GM21619 (cell line): ENCODE results near the gene TESMIN.

ENCODE experiments used
- ATAC-seq: cut with Tn5 transposase; IDR thresholded peaks from one replicate; pipeline ENCODE4 v1.9.1; 2021; ENCODE audit not compliant: unreplicated experiment

The TESMIN gene

DNA sequence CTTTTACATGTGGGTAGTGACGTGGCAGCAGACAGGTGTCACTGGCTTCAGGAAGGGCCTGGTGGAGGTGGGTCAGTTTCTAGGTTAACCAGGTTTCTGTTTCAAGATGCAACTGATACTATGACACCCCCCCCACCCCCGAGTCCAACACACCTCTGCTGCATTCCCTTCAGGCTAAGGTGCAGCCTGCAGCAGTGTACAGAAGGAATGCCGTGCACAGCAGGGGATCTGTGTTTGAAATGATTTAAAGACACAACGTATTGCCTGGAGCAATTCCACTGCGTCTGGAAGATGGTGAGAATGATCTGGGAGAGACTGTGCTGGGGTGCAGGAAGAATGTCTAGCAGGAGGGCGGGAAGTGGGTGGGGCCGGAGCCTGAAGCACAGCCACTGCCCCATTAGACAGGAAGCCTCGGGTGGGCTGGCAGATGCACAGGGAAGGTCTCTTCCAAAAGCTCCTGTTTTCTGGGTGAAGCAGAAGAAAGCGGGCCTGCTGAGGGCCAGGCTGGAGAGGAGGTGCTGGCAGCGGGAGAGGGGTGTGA lies 11.9 kb upstream of the TESMIN start:
- no peak for ATAC-seq

DNA sequence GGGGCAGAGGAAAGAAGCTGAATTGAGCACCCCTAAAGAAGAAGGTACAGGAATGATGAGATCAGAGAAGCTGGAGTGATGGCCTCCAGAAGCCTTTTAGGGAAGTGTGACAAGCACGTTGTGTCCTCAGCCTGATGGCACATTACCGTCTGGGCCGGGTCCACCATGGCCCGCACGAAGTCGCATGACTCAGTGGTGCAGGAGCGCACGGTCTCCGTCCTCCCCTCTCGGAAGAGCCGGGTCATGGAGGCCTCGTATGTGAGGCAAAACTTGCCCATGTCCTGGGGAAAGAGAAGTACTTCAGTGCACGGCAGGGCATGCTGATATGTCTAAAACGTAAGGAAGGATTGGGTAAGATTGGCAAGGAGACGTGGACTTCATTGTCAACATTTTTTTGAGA lies 11.2 kb upstream of the TESMIN start:
- no peak for ATAC-seq

DNA sequence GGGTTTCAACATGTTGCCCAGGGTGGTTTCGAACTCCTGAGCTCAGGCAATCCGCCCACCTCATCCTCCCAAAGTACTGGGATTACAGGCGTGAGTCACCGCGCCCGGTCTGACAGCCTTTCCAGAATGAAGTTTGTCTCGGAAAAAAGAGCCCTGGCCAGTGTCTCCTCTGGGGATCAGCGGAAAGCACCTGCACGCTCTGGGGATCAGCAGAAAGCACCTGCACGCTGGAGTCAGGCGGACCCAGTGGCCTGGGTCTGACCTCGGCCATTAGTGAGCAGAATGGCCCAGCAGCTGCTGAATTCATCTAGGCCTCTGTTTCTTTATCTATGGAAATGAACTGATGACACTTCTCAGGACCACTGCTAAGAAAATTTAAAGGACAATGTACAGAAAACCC lies 10.5 kb upstream of the TESMIN start:
- no peak for ATAC-seq

GRCh38 chr11:68759991-68760390 lies 8.7 kb upstream of the TESMIN start:
- no peak for ATAC-seq

GRCh38 chr11:68757711-68758110 lies 6.4 kb upstream of the TESMIN start:
- no peak for ATAC-seq

GRCh38 chr11:68756171-68756766 lies 4.9 kb upstream of the TESMIN start:
- no peak for ATAC-seq

- ATAC-seq: no peak
These were observed 2.0 kb upstream of the TESMIN start for GRCh38 chr11:68753300-68753699.

DNA sequence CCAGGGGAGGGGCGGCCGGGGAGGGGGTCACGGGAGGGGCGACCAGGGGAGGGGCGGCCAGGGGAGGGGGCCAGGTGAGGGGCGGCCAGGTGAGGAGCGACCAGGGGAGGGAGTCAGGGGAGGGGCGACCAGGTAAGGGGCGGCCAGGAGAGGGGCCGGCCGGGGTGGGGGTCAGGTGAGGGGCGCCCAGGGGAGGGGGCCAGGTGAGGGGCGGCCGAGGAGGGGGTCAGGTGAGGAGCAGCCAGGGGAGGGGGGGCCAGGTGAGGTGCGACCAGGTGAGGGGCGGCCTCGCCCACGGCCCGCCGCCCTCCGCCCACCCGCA lies 355 bp downstream of the TESMIN start:
- ATAC-seq: no peak

- no peak for ATAC-seq
These were observed 921 bp downstream of the TESMIN start for GRCh38 chr11:68750195-68751003.

GRCh38 chr11:68749229-68750123 lies 1.8 kb downstream of the TESMIN start:
- no peak for ATAC-seq

GRCh38 chr11:68748061-68748460 lies 3.3 kb downstream of the TESMIN start:
- ATAC-seq: no peak

DNA sequence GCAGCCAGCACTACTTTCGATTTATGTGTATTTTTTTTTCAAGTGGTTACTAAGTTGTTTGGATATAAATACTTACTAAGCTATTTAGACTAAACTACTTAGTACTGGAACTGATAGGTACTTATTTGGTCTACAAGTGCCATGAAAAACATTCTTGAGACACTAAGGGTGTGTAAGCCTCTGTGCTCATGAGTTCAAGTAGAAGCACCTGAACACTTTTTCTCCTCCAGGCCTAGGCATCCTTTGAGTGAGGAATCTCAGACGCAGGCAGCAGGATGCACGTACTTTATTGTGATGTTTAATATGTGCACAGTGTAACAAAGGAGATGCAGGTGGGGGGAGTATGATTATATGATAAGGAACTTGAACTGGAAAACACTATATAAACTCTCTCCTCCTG lies 7.8 kb downstream of the TESMIN start:
- ATAC-seq: no peak

- ATAC-seq: no peak
These were observed 9.9 kb downstream of the TESMIN start for GRCh38 chr11:68741463-68741862.

DNA sequence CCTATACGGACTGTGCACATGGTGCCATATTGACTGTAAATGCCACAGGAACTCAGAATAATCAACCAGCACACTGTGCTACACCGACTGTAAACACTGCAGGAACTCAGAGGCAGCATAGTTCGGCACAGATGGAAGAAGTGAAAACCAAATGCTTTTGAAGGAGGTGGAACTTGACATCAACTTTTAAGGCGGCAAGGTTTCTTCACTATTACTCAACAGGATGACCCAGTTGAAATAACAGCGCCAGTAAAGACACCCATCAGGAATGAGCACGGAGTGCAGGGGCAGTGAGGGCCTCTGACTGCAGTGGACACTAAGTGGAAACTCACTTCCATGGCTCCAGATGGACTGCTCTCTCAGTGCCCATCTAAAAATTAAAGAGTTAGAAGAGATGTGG lies 15.7 kb downstream of the TESMIN start:
- ATAC-seq: no peak

- no peak for ATAC-seq
These were observed 16.2 kb downstream of the TESMIN start for GRCh38 chr11:68735125-68735524.

DNA sequence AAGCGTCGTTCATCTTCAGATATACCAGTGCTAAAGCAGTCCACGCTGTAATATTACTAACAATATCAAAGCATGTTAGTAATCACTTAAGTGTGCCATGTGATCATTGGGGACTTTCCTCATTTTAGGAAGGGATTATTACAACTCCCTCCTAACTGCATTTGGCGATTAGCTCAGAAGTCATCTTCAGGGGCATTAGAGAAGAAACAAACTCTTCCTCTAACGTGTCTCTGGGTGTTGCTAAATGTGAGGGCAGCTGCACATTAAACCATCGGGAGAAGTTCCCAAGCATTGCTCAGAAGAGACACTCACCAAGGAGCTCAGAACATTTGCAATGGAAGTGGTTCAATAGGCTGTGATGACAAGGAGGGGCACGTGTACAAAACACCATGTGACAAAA lies 17.2 kb downstream of the TESMIN start:
- ATAC-seq: no peak

- ATAC-seq: no peak
These were observed 23.5 kb downstream of the TESMIN start for GRCh38 chr11:68727783-68728182.

GRCh38 chr11:68724293-68724692 lies 27.0 kb downstream of the TESMIN start:
- ATAC-seq: no peak

DNA sequence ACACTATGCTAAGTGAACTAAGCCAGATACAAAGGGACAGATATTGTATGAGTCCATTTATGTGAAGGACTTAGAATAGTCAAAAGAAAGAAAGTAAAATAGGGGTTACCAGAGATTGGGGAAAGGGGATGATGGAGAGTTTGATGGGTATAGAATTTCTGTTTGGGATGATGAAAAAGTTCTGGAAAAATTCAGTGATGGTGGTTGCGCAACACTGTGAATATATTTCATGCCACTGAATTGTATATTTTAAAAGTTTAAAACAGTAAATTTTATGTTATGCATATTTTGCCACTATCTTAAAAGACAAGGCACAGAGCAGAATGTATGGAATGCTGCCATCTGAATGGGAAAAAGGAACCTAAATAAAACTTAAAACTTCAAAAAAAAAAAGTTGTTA lies 29.2 kb downstream of the TESMIN start:
- no peak for ATAC-seq

DNA sequence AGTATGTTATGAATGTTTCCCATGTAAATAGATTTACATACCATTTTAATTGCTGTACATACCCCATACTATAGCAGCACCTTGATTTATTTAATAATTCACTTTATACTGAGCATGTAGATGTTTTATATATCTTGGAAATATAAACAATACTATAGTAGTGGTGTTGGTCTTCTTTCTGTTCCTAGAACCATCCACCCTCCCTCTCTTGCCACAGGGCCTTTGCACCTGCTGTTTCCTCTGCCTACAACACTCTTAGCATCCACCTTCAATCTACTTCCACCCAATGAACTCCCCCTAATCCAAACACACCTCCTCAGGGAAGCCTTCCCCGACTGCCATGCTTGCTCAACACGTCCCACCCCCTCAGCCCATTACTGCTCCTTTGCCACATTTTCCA lies 30.2 kb downstream of the TESMIN start:
- ATAC-seq: no peak

DNA sequence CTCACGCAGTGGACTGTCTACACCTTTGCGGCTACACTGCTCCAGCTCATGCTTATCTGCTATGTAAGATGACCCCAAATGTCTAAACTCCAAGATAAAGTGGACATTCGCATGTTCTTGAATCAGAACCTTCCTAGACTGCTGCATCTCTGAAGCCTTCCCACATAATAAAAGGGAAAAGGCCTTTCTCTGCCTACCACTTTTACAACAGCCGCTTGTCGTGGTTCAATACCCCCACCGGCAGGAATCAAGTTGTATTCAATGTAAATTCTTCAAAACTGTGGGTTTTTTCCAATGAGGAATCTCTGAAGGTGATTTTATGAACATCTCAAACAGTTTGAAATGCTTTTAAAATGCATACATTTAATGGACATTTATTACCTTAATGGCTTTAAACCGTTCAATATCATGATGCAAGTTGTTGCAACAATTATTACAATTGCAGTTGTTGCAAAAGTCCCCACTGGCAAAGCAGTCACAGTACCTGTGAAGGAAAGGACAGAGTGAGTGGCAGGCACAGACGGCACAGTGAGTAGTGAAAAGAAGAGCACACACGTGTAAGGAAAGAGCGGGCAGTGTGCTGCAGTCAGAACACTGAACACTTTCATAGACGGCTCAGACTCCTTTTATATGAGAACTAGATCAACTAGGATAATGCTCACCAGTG lies 35.7 kb downstream of the TESMIN start:
- ATAC-seq: no peak
